Measurements from ENCODE around the gene NALCN. TPM values are rescaled to one million over a fixed set of nuclear protein-coding genes. Genes with fewer than 3 reads are reported as not detected.

Gene NALCN
- total RNA-seq, 2 donors from 2014 or later = 3.2 TPM; not detected in 1

- no peak overlapping the region for H3K27ac ChIP-seq
- WGBS = 95% methylated on average over 4 of the region's 4 CpGs
- intact Hi-C loops (cut with DNase I) = no loop called here
- H3K4me3 ChIP-seq = no peak overlapping the region
- no peaks in the 10 kb centered on the region for H3K27me3 ChIP-seq (replicated peaks; ENCODE audit: insufficient read depth)
- no peaks in the 10 kb centered on the region for H3K36me3 ChIP-seq
- no peak for DNase-seq (ENCODE audit: low spot score)
- TF ChIP-seq POLR2A (IDR thresholded peaks at IDR 0.05) = no peak
- no peak for TF ChIP-seq CTCF (IDR thresholded peaks at IDR 0.05)
- no peak for TF ChIP-seq POLR2AphosphoS5 (IDR thresholded peaks at IDR 0.05)
- no peaks in the 10 kb centered on the region for H3K4me1 ChIP-seq (replicated peaks)
- H3K9me3 ChIP-seq = no peaks in the 10 kb centered on the region
Observed at GRCh38 chr13:101098873-101099272, 317.4 kb downstream of the NALCN start.

- H3K36me3 ChIP-seq = no peaks in the 10 kb centered on the region
- intact Hi-C loops (cut with DNase I) = no loop called here
- H3K4me1 ChIP-seq (replicated peaks) = no peaks in the 10 kb centered on the region
Observed at GRCh38 chr13:101092985-101093384, 323.3 kb downstream of the NALCN start.

GRCh38 chr13:101090287-101090686 is 326.0 kb downstream of the NALCN start:
- intact Hi-C loops (cut with DNase I) = no loop called here
- no peaks in the 10 kb centered on the region for H3K9me3 ChIP-seq
- WGBS = 87% methylated on average over 4 of the region's 4 CpGs
- H3K27me3 ChIP-seq (replicated peaks; ENCODE audit: insufficient read depth) = no peaks in the 10 kb centered on the region
- no peaks in the 10 kb centered on the region for H3K4me1 ChIP-seq (replicated peaks)
- DNase-seq (ENCODE audit: low spot score) = no peak
- TF ChIP-seq CTCF (IDR thresholded peaks at IDR 0.05) = no peak
- TF ChIP-seq POLR2A (IDR thresholded peaks at IDR 0.05) = no peak
- no peak for TF ChIP-seq POLR2AphosphoS5 (IDR thresholded peaks at IDR 0.05)
- H3K4me3 ChIP-seq = no peak overlapping the region
- no peak overlapping the region for H3K27ac ChIP-seq
- H3K36me3 ChIP-seq = no peaks in the 10 kb centered on the region

More at GRCh38 chr13:101092985-101093384, 323.3 kb downstream of the NALCN start:
- Histone ChIP-seq H3K27me3 (replicated peaks; ENCODE audit: insufficient read depth) (no peaks in the 10 kb centered on the region), H3K27ac (no peak overlapping the region), H3K9me3 (no peaks in the 10 kb centered on the region), H3K4me3 (no peak overlapping the region)
- no peak for DNase-seq (ENCODE audit: low spot score)
- TF ChIP-seq POLR2A (IDR thresholded peaks at IDR 0.05) (no peak), POLR2AphosphoS5 (IDR thresholded peaks at IDR 0.05) (no peak), CTCF (IDR thresholded peaks at IDR 0.05) (no peak)

- Histone ChIP-seq H3K27ac (no peak overlapping the region), H3K4me3 (no peak overlapping the region), H3K4me1 (replicated peaks) (no peaks in the 10 kb centered on the region), H3K9me3 (no peaks in the 10 kb centered on the region), H3K27me3 (replicated peaks; ENCODE audit: insufficient read depth) (no peaks in the 10 kb centered on the region), H3K36me3 (no peaks in the 10 kb centered on the region)
- intact Hi-C loops (cut with DNase I) = no loop called here
- no peak for TF ChIP-seq POLR2A (IDR thresholded peaks at IDR 0.05)
- TF ChIP-seq POLR2AphosphoS5 (IDR thresholded peaks at IDR 0.05) = no peak
- TF ChIP-seq CTCF (IDR thresholded peaks at IDR 0.05) = no peak
- WGBS = 30% methylated on average over 2 of the region's 2 CpGs
- no peak for DNase-seq (ENCODE audit: low spot score)
Observed at GRCh38 chr13:101085551-101085950, 330.8 kb downstream of the NALCN start.

- Histone ChIP-seq H3K36me3 (no peaks in the 10 kb centered on the region), H3K27ac (no peak overlapping the region), H3K4me3 (no peak overlapping the region), H3K4me1 (replicated peaks) (no peaks in the 10 kb centered on the region), H3K9me3 (no peaks in the 10 kb centered on the region), H3K27me3 (replicated peaks; ENCODE audit: insufficient read depth) (no peaks in the 10 kb centered on the region)
- intact Hi-C loops (cut with DNase I) = no loop called here
- no peak for DNase-seq (ENCODE audit: low spot score)
- WGBS = 42% methylated on average over 5 of the region's 5 CpGs
- no peak for TF ChIP-seq CTCF (IDR thresholded peaks at IDR 0.05)
- no peak for TF ChIP-seq POLR2A (IDR thresholded peaks at IDR 0.05)
- no peak for TF ChIP-seq POLR2AphosphoS5 (IDR thresholded peaks at IDR 0.05)
Observed at GRCh38 chr13:101082441-101082840, 333.9 kb downstream of the NALCN start.

Measured in prostate gland (tissue), 2 donors.